HG03066 (cell line): ENCODE results near the gene CCL14.
"Not testable (repeated sequence)": the region's sequence is repeated elsewhere in the genome, so short reads cannot be mapped to it uniquely, and the experiment has no call there.

Source experiments
- ATAC-seq: cut with Tn5 transposase; IDR thresholded peaks from one replicate; pipeline ENCODE4 v1.9.1; 2021; ENCODE audit warnings: low read depth; ENCODE audit not compliant: unreplicated experiment

The CCL14 gene

GRCh38 chr17:35995346-35995745, 8.8 kb upstream of the CCL14 start:
- not testable (repeated sequence) for ATAC-seq

- no peak for ATAC-seq
Measured at GRCh38 chr17:35991075-35991474, 4.5 kb upstream of the CCL14 start.

- no peak for ATAC-seq
Measured at GRCh38 chr17:35988164-35988563, 1.6 kb upstream of the CCL14 start.

GRCh38 chr17:35984140-35984539, 2.4 kb downstream of the CCL14 start:
- ATAC-seq = no peak

GRCh38 chr17:35982409-35983191, 3.9 kb downstream of the CCL14 start:
- ATAC-seq = no peak

- ATAC-seq = no peak
Measured at GRCh38 chr17:35981908-35982330, 4.6 kb downstream of the CCL14 start.

- no peak for ATAC-seq
Measured at GRCh38 chr17:35981246-35981645, 5.3 kb downstream of the CCL14 start, which contains the start of gene CCL16. Gene CCL16, minus strand, starts transcription at chr17:35981497. Its CDS starts 77 bp downstream, at chr17:35981420.

- no peak for ATAC-seq
Measured at GRCh38 chr17:35978346-35978745, 8.2 kb downstream of the CCL14 start.

- no peak for ATAC-seq
Measured at GRCh38 chr17:35977509-35977908, 9.0 kb downstream of the CCL14 start.

GRCh38 chr17:35973333-35974260, 12.9 kb downstream of the CCL14 start:
- ATAC-seq = no peak

GRCh38 chr17:35972945-35973332, 13.6 kb downstream of the CCL14 start:
- no peak for ATAC-seq

- no peak for ATAC-seq
Measured at GRCh38 chr17:35972535-35972934, 14.0 kb downstream of the CCL14 start.

GRCh38 chr17:35972066-35972465, 14.5 kb downstream of the CCL14 start:
- ATAC-seq = no peak

GRCh38 chr17:35969558-35970380, 16.8 kb downstream of the CCL14 start:
- ATAC-seq = no peak

GRCh38 chr17:35968520-35969054, 17.9 kb downstream of the CCL14 start:
- ATAC-seq = no peak

GRCh38 chr17:35965272-35965671, 21.3 kb downstream of the CCL14 start:
- ATAC-seq = no peak

GRCh38 chr17:35963663-35964062, 22.9 kb downstream of the CCL14 start:
- ATAC-seq = no peak

GRCh38 chr17:35953720-35954119, 32.8 kb downstream of the CCL14 start:
- ATAC-seq = no peak

GRCh38 chr17:35949401-35949800, 37.1 kb downstream of the CCL14 start:
- no peak for ATAC-seq

- no peak for ATAC-seq
Measured at GRCh38 chr17:35948092-35948491, 38.4 kb downstream of the CCL14 start.
